Measurements from ENCODE around the gene CSTF3.
"Not testable (repeated sequence)": the region's sequence is repeated elsewhere in the genome, so short reads cannot be mapped to it uniquely, and the experiment has no call there.

CSTF3 gene

GRCh38 chr11:33160136-33160535, 1.1 kb downstream of the CSTF3 start:
- peak; percentile 39 for DNase-seq

DNA sequence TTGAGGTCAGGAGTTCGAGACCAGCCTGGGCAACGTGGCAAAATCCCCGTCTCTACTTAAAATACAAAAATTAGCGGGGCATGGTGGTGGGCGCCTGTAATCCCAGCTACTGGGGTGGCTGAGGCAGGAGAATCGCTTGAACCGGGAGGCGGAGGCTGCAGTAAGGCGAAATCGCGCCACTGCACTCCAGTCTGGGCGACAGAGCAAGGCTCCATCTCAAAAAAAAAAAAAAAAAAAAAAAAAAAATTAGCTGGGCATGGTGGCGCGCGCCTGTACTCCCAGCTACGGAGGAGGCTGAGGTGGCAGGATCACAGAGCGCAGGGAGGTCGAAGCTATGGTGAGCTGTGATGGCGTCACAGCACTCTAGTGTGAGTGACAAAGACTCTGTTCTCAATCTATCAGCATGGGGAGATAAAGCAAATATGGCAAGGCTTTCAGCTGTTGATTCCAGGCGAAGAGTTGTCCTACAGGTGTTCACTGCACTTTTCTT, 1.9 kb downstream of the CSTF3 start:
- not testable (repeated sequence) for DNase-seq

DNA sequence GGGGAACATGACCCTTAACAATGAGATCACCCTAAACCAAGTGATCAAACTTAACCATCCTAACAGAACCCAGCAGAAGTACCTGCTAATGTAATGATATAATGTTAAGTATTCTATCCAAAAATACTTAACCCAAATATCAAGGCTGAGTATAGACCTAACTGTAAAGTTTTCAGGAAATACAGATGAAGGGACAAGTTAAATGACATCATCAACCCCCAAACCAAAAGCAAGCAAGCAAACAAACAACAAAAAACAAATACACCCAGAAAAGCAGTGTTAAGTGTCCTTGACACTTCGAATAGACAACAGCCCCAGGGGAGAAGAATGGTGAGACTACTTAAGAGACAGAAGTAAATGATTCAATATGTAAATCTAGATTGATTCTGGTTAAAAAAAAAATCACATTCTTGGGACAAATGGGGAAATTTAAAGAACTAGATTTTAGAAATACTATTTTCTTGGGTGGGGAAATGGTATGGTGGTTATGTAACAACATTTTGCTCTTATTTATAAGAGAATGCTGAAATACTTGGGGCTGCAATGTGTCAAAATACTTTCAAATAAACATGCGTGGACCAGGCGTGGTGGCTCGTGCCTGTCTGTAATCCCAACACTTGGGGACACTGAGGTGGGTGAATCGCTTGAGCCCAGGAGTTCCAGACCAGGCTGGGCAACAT, 2.5 kb downstream of the CSTF3 start:
- DNase-seq: no peak

DNA sequence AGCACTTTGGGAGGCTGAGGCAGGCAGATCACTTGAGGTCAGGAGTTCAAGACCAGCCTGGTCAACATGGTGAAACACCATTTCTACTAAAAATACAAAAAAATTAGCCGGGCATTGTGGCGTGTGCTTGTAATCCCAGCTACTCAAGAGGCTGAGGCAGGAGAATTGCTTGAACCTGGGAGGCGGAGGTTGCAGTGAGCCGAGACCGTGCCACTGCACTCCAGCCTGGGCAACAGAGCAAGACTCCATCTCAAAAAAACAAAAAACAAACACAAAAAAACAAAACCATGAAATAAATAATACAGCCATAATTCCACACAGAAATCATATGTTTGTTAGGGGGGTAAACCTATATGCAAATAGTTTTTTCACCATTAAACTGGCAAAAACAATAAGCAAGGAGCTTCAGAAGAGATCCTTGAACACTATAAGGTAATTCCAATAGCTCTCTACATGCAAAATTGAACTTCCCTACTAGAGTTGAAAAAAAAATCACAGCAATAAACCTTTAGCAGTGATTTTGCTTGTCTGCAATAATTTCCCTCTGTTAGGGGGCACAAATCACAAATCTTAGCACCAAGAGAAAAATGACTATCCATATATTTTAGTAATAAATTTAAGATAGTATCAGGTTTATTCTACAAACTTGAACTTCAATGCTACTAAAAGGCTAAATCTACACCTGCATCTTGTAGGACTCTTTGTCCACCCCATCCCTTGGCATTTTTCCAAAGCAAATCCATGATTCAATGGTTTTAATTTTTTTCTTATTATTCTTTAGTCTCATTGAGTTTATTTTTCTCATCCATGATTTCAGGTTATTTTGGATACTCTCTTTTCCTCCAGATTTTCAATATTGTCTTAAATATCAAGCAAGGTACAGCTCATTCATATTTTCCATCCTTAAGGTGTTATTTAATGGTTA, 3.9 kb downstream of the CSTF3 start:
- DNase-seq: no peak

- DNase-seq: no peak
Observed at GRCh38 chr11:33151399-33151798, 9.9 kb downstream of the CSTF3 start.

- DNase-seq: no peak
Observed at GRCh38 chr11:33147559-33147958, 13.7 kb downstream of the CSTF3 start.

DNA sequence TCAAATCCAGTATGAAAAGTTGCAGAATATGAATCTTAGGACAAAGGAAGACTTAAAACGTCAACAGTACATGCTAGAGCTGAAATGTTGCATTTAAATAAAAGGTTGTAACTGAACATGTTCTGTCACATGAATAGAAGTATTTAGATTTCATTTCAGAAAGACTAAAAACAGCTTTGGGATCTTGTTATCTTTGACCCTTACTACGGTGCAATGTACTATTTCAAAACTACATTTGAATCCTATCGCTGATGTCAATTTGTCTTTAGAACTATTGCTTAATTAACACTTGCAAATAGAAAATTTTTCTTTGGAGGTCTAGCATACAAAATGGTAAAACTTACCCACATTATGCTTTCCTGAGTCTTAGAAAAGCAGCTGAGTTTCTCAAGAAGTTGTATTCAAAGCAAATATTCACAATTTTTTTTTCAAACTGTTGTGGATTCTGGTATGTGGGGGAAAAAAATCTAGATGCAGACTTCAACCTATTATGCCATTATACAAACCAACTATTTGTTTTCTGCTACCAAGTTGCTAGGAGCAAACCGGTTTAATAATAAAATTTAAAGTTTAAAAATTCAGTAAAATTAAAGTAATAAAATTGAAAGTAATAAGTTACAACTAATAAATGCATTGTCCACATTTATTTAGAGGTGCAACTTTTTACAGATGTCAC, 25.4 kb downstream of the CSTF3 start:
- DNase-seq: no peak

GRCh38 chr11:33135216-33135615, 26.1 kb downstream of the CSTF3 start:
- DNase-seq: no peak

GRCh38 chr11:33134276-33134675, 27.0 kb downstream of the CSTF3 start:
- no peak for DNase-seq

DNA sequence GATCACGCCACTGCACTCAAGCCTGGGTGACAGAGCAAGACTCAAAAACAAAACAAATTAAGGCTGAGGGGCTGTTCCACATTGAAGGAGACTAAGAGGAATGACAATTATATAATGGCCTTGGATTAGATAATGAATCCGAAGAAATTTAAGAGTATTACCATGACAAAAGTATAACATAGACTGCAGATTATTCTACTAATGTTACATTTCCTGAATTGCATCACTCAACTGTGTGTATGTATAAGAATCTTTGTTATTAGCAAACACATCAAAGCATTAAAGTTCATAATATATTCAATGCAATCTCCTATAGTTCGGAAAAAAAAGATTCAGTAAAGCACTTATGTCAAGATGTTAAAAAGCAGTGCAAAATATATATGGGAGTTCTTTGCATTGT, 27.5 kb downstream of the CSTF3 start:
- no peak for DNase-seq

DNA sequence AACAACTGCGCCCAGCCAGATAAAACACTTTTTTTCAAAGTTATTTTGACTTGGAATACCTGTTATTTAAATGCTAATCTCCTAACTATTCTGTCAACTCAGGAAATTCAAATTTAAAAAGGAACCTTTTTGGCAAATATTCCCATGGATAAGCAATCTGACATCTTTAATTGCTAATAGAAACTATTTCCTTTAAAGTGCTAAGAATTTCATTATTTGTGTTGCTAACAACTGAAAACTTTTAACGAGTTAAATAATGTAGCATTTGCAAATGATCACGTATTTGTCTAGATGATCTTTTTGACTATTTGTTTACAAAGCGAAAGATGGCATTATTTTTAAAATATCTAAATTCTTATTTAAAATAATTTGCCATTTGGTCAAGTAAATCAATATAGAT, 28.8 kb downstream of the CSTF3 start:
- DNase-seq: no peak

- DNase-seq: no peak
Observed at GRCh38 chr11:33128739-33129138, 32.5 kb downstream of the CSTF3 start.

- DNase-seq: no peak
Observed at GRCh38 chr11:33125611-33126010, 35.7 kb downstream of the CSTF3 start.

GRCh38 chr11:33125025-33125424, 36.3 kb downstream of the CSTF3 start:
- DNase-seq: no peak

DNA sequence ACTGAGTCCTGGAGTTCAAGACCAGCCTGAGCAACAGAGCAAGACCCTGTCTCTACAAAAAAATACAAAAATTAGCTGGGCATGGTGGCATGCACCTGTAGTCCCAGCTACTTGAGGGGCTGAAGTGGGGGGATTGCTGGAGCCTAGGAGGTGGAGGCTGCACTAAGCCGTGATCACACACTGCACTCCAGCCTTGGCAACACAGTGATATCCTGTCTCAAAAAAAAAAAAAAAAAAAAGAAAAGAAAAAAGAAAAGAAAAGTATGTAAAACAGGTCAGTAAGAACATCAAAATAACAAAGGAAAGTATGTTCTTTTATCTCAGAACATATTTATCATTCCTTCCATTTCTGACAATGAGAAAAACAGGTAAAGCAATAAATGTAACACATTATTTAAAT, 38.6 kb downstream of the CSTF3 start:
- DNase-seq: not testable (repeated sequence)

DNA sequence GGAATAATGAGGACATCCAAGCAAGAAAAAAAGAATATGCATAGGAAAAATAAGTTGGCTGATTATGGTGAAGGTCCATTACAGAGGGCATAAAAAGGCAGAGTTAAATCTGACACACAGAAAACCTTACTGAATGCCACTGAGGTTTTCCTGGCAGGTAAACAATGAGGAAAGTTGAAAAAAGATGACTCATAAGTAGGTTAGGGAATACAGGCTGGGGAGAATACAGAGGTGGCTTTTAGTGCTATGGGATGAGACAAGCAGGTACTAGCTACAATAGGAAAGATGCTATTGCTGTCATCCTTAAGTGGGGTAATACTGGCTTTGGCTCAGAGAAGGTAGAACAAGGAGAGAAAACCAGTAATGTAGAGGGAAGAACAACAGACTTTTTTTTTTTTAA, 44.7 kb downstream of the CSTF3 start:
- no peak for DNase-seq

DNA sequence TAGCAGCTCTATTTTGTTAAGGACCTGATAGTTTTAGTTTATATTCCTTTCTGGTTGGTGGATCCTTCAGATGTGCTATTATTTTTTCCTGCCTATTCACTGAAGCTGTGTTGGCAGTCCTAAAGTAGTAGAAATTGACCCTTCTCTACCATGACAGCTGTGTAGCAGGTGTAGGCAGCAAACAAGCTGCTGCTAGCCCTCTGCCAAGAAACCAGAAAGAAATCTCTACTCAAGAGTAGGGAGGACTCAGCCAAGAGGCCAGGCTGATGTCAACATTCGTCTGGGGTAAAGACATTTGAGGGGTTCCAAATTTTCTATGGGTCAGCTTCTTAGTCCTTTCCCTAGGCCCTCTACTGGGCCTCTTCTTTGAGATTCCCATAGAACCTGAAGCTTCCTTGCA, 51.2 kb downstream of the CSTF3 start:
- DNase-seq: no peak

- DNase-seq: no peak
Observed at GRCh38 chr11:33109294-33109895, 51.9 kb downstream of the CSTF3 start.

GRCh38 chr11:33103836-33104235, 57.4 kb downstream of the CSTF3 start:
- no peak for DNase-seq

DNA sequence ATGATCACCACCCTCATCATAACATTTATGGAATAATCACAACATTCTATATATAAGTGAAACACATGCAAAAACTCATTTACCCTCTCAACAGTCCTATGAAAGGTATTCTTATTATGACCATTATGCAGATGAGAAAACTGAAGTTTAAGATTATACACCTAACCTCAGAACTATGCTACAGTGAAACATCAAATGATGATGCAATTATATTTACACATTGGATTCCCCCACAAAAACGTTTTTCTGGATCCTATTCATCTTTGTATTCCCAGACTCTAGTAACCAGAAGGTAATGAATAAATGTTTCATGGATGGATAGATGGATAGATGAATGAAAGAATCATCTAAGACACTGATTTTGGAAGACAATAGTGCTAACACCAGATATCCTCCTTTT, 67.1 kb downstream of the CSTF3 start:
- DNase-seq: no peak

DNA sequence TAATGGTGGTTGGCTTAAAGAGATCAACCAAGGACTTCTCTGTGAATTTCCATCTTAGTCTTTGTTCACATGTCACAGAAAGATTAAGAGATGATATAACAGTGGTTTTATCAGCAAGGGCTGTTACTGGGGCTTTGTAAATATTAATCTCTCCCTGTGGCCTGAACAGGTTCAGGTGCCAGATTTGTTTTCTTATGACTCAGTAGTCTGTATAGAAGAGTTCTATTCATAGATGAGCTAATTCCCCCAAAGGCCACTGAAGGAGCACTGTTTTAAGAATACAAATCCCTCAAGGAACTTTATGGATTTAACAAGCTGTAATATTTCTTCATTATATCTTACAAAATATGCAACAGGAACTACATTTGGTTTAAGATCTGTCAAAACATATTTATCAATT, 71.5 kb downstream of the CSTF3 start:
- DNase-seq: no peak

GRCh38 chr11:33086017-33086416, 75.3 kb downstream of the CSTF3 start:
- DNase-seq: no peak

DNA sequence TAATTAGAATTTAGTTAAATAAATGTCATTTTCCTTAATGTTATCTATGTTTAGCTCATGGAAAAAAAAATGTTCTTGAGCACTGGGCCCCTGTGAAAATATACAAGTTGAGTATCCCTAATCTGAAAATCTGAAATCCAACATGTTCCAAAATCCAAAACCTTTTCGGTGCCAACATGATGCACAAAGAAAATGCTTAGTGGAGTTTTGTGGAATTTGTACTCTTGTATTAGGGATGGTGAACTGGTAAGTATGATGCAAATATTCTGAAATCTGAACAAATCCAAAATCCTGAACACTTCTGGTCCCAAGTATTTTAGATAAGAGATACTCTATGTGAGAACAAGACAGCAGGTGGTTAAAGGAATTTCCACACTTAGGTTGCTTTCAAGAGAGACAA, 77.4 kb downstream of the CSTF3 start:
- no peak for DNase-seq
